Measurements from ENCODE around the gene CEP152. TPM values are rescaled to one million over a fixed set of nuclear protein-coding genes. Genes with fewer than 3 reads are reported as not detected.

CEP152 gene
- total and polyA plus RNA-seq, 11 donors, result 0.61 to 3.2 (median 1.6) TPM

DNA sequence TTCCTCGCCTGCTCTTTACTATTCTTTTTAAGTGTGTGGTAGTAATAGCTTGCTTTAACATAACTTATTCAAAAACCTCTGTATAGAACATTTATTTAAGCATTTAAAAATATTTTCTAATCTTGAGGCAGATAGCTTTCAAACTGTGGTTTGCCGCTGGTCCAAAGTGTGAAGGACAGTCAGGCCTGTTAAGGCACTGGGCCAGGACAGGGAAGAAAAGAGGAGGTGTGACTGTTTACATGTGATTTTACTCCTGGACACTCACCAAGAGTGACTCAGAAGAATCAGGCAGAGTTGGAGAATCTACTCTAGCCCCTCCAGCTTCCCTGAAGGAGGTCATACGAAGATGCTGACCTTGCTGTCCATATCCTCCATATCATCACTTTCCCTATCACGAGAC, 44.7 kb downstream of the CEP152 start:
- no peak for ATAC-seq
- Histone ChIP-seq H3K4me3 (no peak overlapping the region), H3K4me1 (peaks cover 0 to 4% (median 0%) of the 10 kb centered on the region in 12 donors), H3K36me3 (peaks cover 0 to 49% (median 3%) of the 10 kb centered on the region in 9 donors), H3K27me3 (no peaks in the 10 kb centered on the region), H3K9me3 (no peaks in the 10 kb centered on the region), H3K27ac (no peak overlapping the region)
- intact Hi-C loops (cut with DNase I), result no loop called here
- DNase-seq, result no peak
- TF ChIP-seq POLR2A (IDR thresholded peaks at IDR 0.05) (no peak), CTCF (IDR thresholded peaks at IDR 0.05) (no peak)
- 84 to 91% (median 88%) methylated on average over 4 of the region's 4 CpGs for WGBS, 4 donors

DNA sequence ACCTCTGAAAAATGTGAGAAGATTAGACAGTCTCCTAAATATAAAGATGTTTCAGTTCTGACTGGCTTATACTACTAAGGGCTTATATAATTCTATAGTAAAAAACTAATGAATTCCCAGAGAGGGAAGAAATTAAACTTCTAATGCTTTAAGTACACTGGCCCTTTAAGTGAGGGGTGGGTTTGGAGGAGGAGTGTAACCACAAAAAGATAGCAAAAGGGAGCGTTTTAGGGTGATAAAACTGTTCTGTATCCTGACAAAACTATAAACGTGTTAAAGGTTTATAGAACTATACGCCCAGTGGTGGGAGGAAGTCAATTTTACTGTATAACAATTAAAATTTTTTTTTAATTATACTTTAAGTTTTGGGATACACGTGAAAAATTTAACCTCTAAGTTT, 45.8 kb downstream of the CEP152 start:
- no peaks in the 10 kb centered on the region for H3K27me3 ChIP-seq
- ATAC-seq (no peak), DNase-seq (no peak)
- peaks cover 0 to 49% (median 3%) of the 10 kb centered on the region in 9 donors for H3K36me3 ChIP-seq
- WGBS, 4 donors, result 78 to 84% (median 81%) methylated on average over 4 of the region's 4 CpGs
- H3K9me3 ChIP-seq, result no peaks in the 10 kb centered on the region
- TF ChIP-seq CTCF (IDR thresholded peaks at IDR 0.05) (no peak), POLR2A (IDR thresholded peaks at IDR 0.05) (no peak)
- H3K4me3 ChIP-seq, result no peak overlapping the region
- peaks cover 0 to under 1% (median 0%) of the 10 kb centered on the region in 12 donors for H3K4me1 ChIP-seq
- H3K27ac ChIP-seq, result no peak overlapping the region
- intact Hi-C loops (cut with DNase I), result no loop called here

GRCh38 chr15:48761393-48762158, 49.3 kb downstream of the CEP152 start:
- Histone ChIP-seq H3K4me1 (peaks cover 0 to 5% (median 0%) of the 10 kb centered on the region in 12 donors), H3K36me3 (peaks cover 0 to 33% (median 5%) of the 10 kb centered on the region in 9 donors), H3K4me3 (no peak overlapping the region), H3K27me3 (no peaks in the 10 kb centered on the region), H3K27ac (no peak overlapping the region), H3K9me3 (no peaks in the 10 kb centered on the region)
- intact Hi-C loops (cut with DNase I), result no loop called here
- ATAC-seq (no peak), DNase-seq (no peak)
- TF ChIP-seq CTCF (IDR thresholded peaks at IDR 0.05), result no peak
- no peak for TF ChIP-seq POLR2A (IDR thresholded peaks at IDR 0.05)
- WGBS, 4 donors, result 97 to 99% (median 97%) methylated on average over 2 of the region's 2 CpGs

- H3K4me3 ChIP-seq, result no peak overlapping the region
- DNase-seq (no peak), ATAC-seq (no peak)
- TF ChIP-seq POLR2A (IDR thresholded peaks at IDR 0.05), result no peak
- no peak for TF ChIP-seq CTCF (IDR thresholded peaks at IDR 0.05)
- no peaks in the 10 kb centered on the region for H3K27me3 ChIP-seq
- 88 to 97% (median 91%) methylated on average over 1 of the region's 1 CpG for WGBS, 4 donors
- no peaks in the 10 kb centered on the region for H3K9me3 ChIP-seq
- intact Hi-C loops (cut with DNase I), result no loop called here
- H3K4me1 ChIP-seq, result peaks cover 0 to 5% (median 0%) of the 10 kb centered on the region in 12 donors
- H3K36me3 ChIP-seq, result peaks cover 0 to 39% (median 9%) of the 10 kb centered on the region in 9 donors
- no peak overlapping the region for H3K27ac ChIP-seq
Measured at GRCh38 chr15:48759921-48760320, 50.9 kb downstream of the CEP152 start.

Measured in heart left ventricle (tissue), 16 donors.